Stimulated activated CD8-positive, alpha-beta memory T cell treated with anti-CD3 and anti-CD28 coated beads, Interleukin-12 subunit alpha, Interleukin-12 subunit beta, amount 100 ng/mL, for 24 hours (primary cell): Measurements from ENCODE around the gene PTTG1IP.
A peak's percentile ranks its signal among the peaks of the same experiment; 100 is the strongest.
"Not testable (repeated sequence)": the region's sequence is repeated elsewhere in the genome, so short reads cannot be mapped to it uniquely, and the experiment has no call there.

Experiments used
- DNase-seq: peaks from one replicate; pipeline ENCODE4 v3.0.0-alpha.2; 2020; ENCODE audit errors: extremely low read depth

Gene PTTG1IP, protein sequence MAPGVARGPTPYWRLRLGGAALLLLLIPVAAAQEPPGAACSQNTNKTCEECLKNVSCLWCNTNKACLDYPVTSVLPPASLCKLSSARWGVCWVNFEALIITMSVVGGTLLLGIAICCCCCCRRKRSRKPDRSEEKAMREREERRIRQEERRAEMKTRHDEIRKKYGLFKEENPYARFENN

DNA sequence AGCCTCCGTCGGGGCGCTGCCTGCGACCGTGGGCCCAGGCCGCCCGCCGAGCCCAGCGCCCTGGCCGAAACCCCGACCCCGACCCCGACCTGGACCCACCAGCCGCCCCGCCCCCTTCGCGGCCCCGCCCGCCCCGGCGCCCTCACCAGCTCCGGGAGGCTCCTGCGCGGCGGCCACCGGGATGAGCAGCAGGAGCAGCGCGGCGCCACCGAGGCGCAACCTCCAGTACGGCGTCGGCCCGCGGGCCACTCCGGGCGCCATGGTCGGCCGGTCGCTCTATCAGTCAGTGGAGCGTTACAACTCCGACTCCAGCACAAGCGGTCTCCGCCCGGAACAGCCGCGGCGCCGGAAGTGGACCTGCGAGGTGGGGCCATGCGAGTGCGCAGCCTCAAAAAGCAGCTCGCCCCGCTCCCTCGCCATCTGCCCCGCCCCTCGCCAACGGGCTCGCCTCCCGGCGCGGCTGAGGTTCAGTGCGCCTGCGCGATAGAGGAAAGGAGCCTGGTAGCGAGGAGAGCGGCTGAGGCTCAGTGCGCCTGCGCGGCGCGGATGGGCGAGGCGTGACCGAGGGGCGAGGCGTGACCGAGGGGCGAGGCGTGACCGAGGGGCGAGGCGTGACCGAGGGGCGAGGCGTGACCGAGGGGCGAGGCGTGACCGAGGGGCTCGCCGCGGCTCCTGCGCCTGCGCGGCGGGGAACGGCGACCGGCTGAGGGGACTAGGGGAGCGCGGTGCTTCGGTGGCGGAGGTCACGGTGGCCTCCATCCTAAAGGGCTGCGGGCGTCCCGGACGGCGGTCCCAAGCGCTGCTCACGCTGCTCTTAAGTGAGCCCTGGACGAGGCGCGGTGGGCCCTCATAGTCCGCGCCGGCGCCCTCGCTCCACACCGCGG is at the start of gene PTTG1IP:
TSS of gene PTTG1IP (minus strand) at position 335 of the 884 bp plus-strand sequence. CDS start at position 261, 74 bp downstream.
- DNase-seq = peak; percentile 98

DNA sequence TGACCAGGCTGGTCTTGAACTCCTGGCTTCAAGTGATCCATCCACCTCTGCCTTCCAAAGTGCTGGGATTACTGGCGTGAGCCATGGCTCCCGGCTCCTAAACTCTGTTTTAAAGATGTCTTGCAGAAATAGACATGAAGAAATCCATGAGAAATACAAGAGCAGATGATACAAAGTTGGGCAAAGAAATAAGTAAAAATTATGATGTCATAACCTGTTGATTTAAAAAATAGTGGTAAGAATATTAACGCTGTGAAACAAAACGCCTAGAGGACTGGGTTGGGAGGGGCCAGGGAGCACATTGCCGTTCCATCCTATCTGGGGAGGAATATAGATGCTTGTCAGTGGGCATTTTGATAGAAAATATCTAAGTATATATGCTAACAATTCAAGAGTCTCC is 48.4 kb upstream of the PTTG1IP start:
- no peak for DNase-seq

DNA sequence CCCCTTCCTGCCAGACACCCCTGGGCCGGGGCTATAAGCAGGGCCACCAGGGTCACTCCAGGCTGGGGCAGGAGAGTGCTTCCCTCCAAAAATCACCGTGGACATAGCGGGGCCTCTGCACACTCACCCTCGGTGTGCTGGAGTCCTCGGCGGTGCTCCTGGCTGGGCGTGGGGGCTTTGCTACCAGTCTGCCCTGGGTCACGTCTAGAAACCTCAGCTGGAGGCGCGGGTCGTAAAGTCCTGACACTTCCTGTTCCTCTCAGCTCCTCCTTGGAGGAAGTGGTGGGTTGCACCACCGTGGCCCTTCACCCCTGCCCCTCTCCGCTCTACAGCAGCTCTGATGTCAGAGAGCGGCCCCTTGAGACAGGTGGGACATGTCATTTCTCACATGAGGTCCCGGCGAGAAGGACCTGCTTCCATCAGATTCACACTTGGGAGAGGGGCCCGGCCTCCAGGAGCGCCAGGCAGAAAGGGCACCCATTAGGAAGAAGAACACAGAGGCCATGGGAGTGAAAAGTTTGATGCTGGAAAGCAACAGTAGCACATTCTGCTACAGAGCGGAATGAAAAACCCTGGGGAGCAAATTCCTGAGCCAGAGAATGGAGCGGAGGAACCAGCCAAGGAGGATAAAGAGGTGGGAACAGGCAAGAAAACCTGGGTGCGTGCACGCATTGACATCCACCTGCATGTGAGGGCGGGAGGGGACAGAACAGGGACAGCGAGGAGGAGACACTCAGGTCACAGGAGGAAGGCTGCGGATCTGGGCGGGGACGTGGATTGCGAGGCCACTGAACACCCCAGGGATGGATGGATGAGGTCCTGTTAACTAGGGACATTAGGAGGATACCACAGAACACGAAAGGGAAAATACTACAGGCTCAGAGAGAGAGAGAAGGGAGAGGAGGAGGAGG is 47.5 kb upstream of the PTTG1IP start, which contains the start of gene ITGB2:
TSS of gene ITGB2 (minus strand) at position 206 of the 911 bp plus-strand sequence. CDS start 10,117 bp downstream, outside the sequence.
- DNase-seq = no peak

DNA sequence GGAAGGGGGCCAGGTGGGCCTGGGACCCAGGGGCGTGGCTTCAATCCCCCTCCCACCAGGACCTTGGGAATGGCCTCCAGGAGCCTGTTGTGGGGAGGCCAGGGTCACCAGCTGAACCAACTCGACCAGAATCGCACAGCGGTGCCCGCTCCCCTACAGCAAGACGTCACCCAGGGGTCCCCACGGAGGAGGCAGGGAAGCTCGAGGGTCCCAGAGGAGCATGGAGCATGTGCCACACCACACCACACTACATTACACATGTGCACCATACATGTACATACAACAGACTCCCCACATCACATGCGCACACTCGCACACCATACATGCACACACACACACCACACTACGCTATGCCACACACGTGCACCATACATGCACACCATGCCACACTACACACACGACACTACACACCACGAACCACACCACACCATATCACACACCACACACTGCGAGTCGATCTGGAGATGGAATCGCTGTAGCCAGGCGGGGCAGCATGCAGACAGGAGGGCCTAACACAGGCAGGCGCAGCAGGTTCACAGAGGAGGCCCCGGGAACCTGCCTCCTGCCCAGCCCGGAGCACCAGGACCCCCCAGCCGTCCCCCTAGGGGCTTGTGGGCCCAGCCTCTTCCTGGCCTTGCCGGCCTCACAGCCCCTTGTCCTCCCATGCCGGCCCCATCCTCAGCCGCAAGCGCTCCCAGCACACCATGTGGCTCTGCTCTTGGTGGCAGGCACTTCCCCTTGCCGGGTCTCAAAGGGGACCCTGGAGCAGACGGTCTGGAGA is 46.6 kb upstream of the PTTG1IP start:
- DNase-seq = no peak

DNA sequence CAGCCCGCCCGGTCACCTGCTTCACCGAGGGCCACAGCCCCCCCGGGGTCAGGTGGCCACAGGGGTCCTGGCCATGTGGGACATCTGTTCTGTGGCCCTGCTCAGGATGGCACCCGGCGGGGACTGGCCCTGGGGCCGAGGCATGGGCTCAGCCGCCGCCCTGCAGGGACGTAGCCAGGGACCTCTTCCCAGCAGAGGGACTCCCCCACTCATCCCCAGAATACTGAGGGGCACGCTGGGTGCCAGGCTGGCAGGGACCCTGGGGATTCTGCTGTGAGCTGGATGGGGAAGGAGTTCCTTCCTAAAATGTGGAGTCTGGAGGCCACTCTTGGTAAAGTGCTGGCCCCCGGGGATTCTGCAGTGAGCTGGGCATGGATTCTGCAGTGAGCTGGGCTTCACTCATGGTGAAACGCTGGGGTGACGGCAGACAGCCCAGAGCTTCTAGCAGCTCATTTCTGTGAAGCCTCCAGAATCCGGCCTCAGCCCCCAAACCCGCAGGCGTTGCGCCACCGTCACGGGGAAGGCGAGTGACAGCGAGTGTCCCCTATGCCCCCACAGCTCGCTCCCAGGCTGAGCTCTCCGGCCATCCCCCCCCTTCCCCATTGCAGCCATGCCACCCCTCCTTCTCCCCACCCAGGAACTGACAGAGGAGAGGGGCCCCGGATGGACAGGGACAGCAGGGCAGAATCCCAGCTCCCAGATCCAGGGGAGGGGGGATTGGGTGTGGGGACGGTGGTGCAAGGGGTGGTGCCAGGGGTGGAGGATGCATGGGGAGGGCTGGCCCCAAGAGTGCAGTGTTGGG is 45.8 kb upstream of the PTTG1IP start:
- no peak for DNase-seq

DNA sequence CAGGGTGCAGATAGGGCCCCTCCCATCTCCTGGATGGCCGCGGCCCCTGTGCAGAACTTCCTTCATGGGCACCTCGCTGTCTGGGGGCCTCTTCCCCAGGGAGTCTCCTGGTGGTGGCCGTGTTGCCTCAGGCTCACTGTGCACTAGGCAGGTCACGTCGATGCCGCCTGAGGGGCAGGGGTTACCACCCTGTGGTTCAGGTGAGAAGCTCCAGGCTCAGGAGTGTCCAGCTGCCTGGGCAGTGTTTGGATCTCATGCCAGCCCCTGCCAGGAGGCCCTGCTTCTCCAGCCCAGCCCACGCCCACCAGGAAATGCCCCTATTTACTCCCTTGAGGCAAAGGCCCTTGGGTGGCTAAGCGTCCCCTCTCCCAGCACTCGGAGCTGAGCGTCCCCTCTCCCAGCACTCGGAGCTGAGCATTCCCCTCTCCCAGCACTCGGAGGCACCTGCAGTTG is 45.1 kb upstream of the PTTG1IP start:
- no peak for DNase-seq

DNA sequence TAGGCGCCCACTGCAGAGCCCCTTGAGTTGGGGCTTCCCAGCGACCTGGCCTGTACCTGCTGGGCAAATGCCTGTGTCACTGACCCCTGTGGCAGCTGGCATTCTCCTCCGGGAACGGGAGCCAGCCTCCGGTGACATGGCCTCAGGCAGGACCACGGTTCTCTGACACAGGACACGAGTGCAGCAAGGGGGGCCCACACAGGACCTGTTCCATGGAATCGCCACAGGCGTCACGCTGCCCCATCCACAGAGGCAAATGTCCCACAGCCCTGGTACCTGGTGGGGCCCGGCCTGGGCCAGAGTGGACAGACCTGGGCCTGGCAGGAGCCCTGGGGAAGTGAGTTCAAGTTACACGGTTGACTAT is 44.6 kb upstream of the PTTG1IP start:
- DNase-seq = no peak

DNA sequence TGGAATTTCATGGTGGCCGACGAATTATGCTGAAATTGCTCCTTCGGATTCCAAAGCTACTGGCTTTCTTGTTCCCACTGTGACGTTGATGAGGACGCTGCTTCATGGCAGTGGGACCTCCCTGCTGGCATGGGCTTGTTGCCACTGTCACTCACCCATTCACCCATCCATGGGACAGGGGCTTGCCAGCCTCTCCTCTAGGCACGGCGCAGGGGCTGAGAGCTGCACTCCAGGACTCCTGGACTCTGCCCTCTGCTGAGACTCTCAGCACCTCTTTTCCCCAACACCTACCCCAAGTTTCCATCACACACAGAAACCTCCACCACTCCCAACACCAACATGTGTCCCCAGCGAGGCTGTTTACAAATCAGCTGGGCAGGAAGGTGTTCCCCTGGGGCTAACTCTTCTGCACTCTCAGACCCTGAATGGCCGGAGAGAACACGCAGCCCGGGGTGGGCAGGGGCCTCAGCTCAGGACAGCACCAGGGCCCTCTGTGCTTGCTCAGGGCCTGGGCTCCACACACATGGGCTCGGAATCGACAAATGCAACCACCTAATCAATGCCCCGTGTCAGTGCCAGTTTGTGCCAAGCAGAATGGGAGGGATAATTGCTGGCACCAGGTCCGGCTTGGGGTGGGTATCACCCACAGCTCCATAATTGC is 44.1 kb upstream of the PTTG1IP start:
- no peak for DNase-seq

DNA sequence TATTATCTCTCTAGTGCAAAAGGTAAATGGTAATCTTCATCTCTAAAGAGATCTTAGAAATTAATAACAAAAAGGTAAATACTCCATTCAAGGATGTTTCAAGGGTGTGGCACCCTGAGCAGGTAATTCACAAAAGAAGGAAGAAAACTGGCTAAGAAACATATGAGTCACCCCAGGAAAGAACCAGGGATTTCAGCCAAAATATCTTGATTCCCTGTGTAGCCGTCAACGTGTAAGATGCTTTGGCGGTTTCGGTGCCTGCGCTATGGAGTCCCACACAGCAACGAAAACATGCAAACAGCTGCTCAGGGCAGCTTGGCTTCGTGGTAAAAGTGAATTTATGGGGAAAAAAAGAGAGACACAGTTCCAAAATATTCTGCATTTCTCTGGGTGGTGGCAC is 43.5 kb upstream of the PTTG1IP start:
- no peak for DNase-seq

DNA sequence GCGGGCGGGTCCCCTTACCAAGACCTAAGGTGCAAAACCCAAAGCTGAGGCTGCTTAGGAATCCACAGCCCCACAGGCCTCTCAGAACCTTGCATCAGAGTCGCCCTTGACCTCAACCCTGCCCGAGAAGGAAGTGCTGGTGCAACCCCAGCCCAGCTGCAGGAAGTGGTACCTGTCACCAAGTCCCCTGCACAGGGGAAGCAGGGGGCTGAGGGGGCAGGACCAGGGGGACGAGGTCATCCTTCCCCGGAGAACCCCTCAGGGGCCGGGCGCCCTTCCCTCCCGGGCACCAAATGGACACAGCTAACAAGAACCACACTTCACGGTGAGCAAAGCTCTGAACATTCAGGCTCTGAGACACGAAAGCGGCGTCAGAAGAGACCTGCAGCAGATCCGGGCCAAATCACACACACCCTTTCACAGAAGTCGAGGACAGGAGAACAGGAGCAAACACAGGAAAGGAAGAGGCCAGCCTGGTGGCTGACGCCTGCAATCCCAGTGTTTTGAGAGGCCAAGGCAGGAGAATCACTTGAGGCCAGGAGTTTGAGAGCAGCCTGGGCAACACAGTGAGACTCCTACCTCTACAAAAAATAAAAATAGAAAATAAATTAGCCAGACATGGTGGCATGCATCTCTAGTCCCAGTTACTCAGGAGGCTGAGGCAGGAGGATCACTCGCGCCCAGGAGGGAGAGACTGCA is 40.8 kb upstream of the PTTG1IP start:
- no peak for DNase-seq

DNA sequence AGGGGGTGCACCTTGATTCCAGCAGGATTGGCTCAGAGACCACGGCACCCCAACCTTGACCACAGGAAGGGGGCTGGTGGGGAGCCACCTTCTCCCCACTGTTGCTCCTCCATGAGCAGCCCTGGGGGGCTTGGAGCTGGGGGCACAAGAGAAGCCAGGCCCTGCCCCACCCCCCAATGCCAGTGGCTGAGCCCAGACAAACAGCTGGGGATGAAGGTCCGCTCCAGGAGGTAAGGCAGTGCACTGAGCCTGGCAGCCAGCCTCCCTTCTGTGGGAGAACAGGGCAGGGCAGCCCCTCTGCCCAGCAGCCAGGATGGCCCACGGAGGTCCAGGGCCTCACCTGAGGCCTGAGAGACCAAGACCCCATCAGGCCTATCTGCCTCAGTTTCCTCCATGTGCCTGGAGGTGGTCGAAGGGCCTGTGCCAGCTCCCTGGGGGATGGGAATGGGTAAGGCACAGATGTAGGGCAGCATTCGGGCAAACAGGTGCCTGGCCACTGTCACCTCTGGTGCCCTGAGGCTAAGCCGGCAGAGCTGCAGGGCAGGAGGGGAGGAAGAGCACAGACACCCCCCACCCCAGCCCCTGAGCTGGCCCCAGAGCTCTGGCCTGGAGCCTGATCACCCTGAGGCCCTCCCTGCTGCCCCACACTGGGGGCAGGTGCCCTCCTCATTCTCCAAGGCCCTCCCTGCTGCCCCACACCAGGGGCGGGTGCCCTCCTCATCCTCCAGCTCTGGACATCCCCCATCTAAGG is 40.1 kb upstream of the PTTG1IP start:
- no peak for DNase-seq

DNA sequence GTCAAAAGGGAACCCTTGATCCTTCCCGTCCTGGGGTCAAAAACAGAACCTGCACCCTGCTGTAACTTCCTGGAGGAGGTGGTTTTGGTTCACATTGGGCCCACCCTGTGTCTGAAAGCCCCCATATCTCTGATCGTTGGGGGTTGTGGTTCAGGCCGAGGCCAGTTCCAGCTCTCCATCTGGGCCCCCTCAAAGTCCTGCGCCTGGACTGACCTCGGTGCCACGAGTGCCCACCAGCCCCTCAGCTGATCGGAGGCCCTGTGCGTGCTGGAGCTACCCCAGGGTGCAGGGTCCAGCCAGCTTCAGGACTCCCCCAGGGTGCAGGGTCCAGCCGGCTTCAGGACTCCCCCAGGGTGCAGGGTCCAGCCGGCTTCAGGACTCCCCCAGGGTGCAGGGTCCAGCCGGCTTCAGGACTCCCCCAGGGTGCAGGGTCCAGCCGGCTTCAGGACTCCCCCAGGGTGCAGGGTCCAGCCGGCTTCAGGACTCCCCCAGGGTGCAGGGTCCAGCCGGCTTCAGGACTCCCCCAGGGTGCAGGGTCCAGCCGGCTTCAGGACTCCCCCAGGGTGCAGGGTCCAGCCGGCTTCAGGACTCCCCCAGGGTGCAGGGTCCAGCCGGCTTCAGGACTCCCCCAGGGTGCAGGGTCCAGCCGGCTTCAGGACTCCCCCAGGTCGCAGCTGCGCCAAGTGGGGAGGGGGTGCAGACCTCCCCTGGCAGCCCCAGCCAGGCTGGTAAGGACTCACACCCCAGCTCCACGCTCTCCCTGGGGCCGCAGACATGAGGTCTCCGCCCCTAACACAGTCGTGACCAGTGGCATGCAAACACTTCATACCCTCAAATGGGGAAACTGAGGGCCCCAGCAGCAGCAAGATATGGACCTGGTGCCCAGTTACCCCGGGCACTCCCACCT is 39.3 kb upstream of the PTTG1IP start:
- not testable (repeated sequence) for DNase-seq

DNA sequence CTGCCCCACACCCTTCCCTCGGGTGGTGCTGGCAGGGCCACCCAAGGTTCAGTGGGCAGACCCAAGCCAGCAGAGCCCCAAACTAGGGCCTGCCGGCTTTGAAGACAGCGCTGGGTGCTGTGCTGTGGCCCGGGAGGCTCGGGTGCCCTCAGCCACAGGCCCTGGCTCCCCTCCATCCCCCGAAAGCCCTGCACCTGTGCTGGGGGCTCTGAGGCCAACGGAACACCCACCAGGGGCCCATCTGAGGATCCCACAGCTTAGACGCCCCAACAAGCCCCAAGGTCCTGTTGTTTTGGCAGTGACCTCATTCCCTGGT is 38.6 kb upstream of the PTTG1IP start:
- DNase-seq = no peak

DNA sequence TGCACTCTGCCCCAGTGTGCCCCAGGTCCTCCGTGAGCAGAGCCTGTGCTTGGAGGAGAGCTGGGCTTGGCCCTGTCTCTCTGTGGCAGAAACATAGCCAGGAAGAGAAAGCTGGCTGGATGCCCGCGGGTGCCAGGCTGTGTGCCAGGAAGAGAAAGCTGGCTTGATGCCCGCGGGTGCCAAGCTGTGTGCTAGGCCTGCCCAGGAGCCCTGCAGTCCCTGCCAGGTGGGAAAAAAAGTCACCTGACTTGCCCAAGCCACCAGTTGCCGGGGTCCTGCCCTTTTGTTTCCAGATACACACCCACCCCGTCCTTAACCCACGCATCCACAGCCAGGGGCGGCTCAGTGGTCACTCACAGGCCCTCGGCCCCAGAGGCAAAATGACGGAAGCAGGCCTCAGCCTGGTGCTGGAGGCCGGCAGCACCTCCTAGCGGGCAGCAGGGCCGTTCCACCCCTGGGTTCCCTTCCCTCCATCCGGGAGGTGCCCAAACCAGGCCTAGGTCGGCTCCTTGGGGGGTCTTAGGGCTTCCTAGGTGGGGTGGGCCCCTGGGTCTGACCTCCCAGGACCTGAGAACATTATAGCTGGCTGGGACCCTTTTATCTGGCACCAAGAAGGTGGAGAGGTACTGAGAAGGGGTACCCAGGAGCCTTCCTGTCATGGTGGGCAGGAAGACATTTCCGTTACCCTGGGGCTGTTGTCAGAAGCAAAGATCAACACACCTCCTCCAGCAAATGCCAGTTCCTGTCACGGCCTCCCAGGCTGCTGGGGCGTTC is 38.1 kb upstream of the PTTG1IP start:
- no peak for DNase-seq

DNA sequence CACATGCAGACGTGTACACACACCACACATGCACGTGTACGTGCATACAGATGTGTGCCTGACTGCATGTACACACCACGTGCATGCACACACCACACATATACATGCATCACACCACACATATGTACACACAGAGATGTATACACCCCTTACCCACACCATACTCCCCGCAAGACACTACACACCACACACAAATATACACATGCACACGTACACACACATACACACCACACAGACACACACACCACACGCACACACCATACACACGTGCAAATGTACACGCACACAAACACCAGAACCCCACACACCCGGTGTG is 37.5 kb upstream of the PTTG1IP start:
- DNase-seq = no peak

DNA sequence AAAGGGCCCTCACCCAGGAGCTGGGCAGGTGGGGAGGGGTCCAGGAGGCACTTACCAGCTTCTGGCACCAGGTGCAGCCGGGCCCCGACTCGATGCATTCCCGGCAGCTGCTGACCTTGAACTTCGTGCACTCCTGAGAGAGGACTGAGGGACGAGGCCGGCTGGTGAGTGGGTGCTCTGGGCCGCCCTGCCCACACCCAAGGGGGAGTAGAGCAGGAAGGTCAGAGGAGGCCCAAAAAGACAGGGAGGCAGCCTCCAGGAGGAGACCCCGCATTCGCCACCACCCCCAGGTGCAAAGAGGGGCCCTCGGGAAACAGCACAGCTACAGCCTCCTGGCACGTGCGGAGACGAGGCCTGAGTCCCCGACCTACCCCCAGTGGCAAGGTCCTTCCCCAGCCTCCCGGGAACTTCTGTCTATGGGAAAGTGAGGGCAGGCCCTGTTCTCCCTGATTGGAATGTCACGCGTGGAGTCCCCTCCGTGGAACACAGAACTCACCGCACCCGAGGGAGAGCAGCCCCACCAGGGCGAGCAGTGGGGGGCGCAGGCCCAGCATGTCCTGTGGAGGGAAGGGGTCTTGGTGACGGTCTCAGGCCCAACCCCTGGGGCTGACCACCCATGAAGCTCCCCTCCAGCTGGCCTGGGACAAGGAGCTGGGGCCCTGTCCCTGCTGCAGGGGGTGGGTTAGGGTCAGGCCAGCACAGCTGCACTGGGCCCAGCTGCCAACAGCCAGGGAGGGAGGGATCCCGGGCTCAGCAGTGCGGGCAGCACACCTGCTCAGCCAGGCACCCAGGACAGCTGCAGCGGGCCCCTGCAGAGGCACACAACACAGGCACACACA is 37.0 kb upstream of the PTTG1IP start:
- no peak for DNase-seq
